HCT116 (cell line): Measurements from ENCODE around the gene RNF111. TPM values are rescaled to one million over a fixed set of nuclear protein-coding genes. Genes with fewer than 3 reads are reported as not detected.
"Not testable (repeated sequence)": the region's sequence is repeated elsewhere in the genome, so short reads cannot be mapped to it uniquely, and the experiment has no call there.

Source experiments
- ATAC-seq: fragments of 200-7000 bp; cut with Tn5 transposase; 2 replicates; pipeline ENCODE4 v1.9.1; 2020; ENCODE audit warnings: mild to moderate bottlenecking, moderate library complexity
- BruUV-seq: library from RNA; stranded (reverse); fragments of 400-500 nt; replicated peaks from 2 replicates; lab custom pipeline; 2021; lab: Mats Ljungman, UMichigan
- CTCF ChIA-PET: fragments of 300-600 bp; sonication (Branson Sonifier 250); formaldehyde crosslinking; loops from one replicate; lab custom pipeline; 2021; ENCODE audit warnings: antibody characterized with exemption; lab: Charles Lee
- POLR2A ChIA-PET: fragments of 300-600, 350-600 bp; sonication (Branson Sonifier 250); formaldehyde crosslinking; loops from one replicate; lab custom pipeline; 2021; ENCODE audit warnings: antibody characterized with exemption; lab: Charles Lee
- RAD21 ChIA-PET, 2 experiments: fragments of 300-600 bp; sonication (Branson Sonifier 250); formaldehyde crosslinking; loops; one replicate each; lab custom pipeline; 2023; ENCODE audit warnings: low total read pairs in 2 of 2; ENCODE audit not compliant: uncharacterized antibody in 2 of 2, unreplicated experiment in 2 of 2, low non-redundant PET in 1 of 2; lab: Charles Lee
- DNase-seq: peaks from one replicate; pipeline ENCODE4 v3.0.0-alpha.2; 2010; ENCODE audit warnings: low read depth, low spot score
- H2AFZ ChIP-seq: fragments of 200-600 bp; shearing (Covaris generic), sonication (generic); 2 replicates; pipeline ENCODE4 v1.6.1; 2017; ENCODE audit warnings: low read depth, mixed run types, mixed read lengths, antibody characterized with exemption, low read length; ENCODE audit not compliant: poor library complexity, severe bottlenecking
- H3K27ac ChIP-seq: 2 replicates; pipeline ENCODE4 v1.5.1; 2012; ENCODE audit warnings: low read depth, low read length
- H3K27me3 ChIP-seq: fragments of 200-600 bp; sonication (generic); 2 replicates; pipeline ENCODE4 v1.6.1; 2016; ENCODE audit warnings: mixed run types, low read length, mixed read lengths; ENCODE audit not compliant: insufficient read depth
- H3K36me3 ChIP-seq, 2 experiments: fragments of 200-500 bp in 1 of 2; fragments of 200-600 bp in 1 of 2; sonication (Bioruptor generic) in 1 of 2; sonication (generic) in 1 of 2; 2 replicates each; pipeline versions ENCODE4 v1.5.1 to v1.6.1; 2014 to 2016; ENCODE audit warnings: low read length in 2 of 2, inconsistent platforms in 1 of 2, mixed read lengths in 1 of 2, mixed run types in 1 of 2; ENCODE audit not compliant: insufficient read depth in 2 of 2, control insufficient read depth in 1 of 2
- H3K4me1 ChIP-seq, 2 experiments: fragments of 200-600 bp in 1 of 2; sonication (generic) in 1 of 2; 2 replicates each; pipeline versions ENCODE4 v1.5.1 to v1.6.1; 2012 to 2017; ENCODE audit warnings: low read length in 2 of 2, inconsistent platforms in 1 of 2, mild to moderate bottlenecking in 1 of 2, mixed read lengths in 1 of 2, mixed run types in 1 of 2, moderate library complexity in 1 of 2; ENCODE audit not compliant: insufficient read depth in 2 of 2, control insufficient read depth in 1 of 2
- H3K4me2 ChIP-seq: fragments of 200-600 bp; sonication (generic); 2 replicates; pipeline ENCODE4 v1.6.1; 2017; ENCODE audit warnings: mixed run types, low read length, mixed read lengths
- H3K4me3 ChIP-seq, 2 experiments: fragments of 200-600 bp in 1 of 2; sonication (generic) in 1 of 2; replicated peaks in 1 of 2; 2 replicates each; pipeline ENCODE4 v1.5.1; 2011 to 2016; ENCODE audit warnings: low read length in 2 of 2, control low read depth in 1 of 2, low read depth in 1 of 2, mild to moderate bottlenecking in 1 of 2, mixed read lengths in 1 of 2, mixed run types in 1 of 2
- H3K79me2 ChIP-seq: fragments of 200-600 bp; sonication (generic); 2 replicates; pipeline ENCODE4 v1.6.1; 2017; ENCODE audit warnings: mild to moderate bottlenecking, mixed run types, low read length, moderate library complexity, mixed read lengths; ENCODE audit not compliant: insufficient read depth
- H3K9ac ChIP-seq: fragments of 200-600 bp; sonication (generic); 2 replicates; pipeline ENCODE4 v1.6.1; 2016; ENCODE audit warnings: low read length, mixed read lengths
- H3K9me2 ChIP-seq: fragments of 200-600 bp; sonication (generic), shearing (Covaris generic); 2 replicates; pipeline ENCODE4 v1.6.1; 2017; ENCODE audit warnings: mixed run types, mild to moderate bottlenecking, moderate library complexity; ENCODE audit not compliant: insufficient read depth
- H3K9me3 ChIP-seq, 2 experiments: fragments of 200-500 bp in 1 of 2; fragments of 200-600 bp in 1 of 2; sonication (Bioruptor generic) in 1 of 2; sonication (generic) in 1 of 2; 2 replicates each; pipeline ENCODE4 v1.6.1; 2014 to 2017; ENCODE audit warnings: low read length in 2 of 2, mixed read lengths in 2 of 2, inconsistent platforms in 1 of 2, low read depth in 1 of 2, mild to moderate bottlenecking in 1 of 2, mixed run types in 1 of 2, moderate library complexity in 1 of 2; ENCODE audit not compliant: control insufficient read depth in 1 of 2, insufficient read depth in 1 of 2
- H4K20me1 ChIP-seq: fragments of 200-600 bp; sonication (generic), shearing (Covaris generic); 2 replicates; pipeline ENCODE4 v1.6.1; 2017; ENCODE audit warnings: mixed run types, mild to moderate bottlenecking, moderate library complexity; ENCODE audit not compliant: insufficient read depth
- EGR1 ChIP-seq: IDR thresholded peaks from 2 replicates; pipeline ENCODE4 v1.6.1; 2012; ENCODE audit warnings: low read depth
- ELF1 ChIP-seq: IDR thresholded peaks from 2 replicates; pipeline ENCODE4 v1.6.1; 2012; ENCODE audit warnings: low read depth, borderline replicate concordance
- EZH2 ChIP-seq: fragments of 200-600 bp; sonication (generic); IDR thresholded peaks from 2 replicates; pipeline ENCODE4 v1.6.1; 2017; ENCODE audit warnings: antibody characterized with exemption, mixed run types
- JUND ChIP-seq: IDR thresholded peaks from 2 replicates; pipeline ENCODE4 v1.6.1; 2012
- SP1 ChIP-seq: IDR thresholded peaks from 2 replicates; pipeline ENCODE4 v1.6.1; 2012; ENCODE audit warnings: low read depth
- ZNF274 ChIP-seq: fragments of 200-500 bp; sonication (Bioruptor generic); IDR thresholded peaks from 2 replicates; pipeline ENCODE4 v1.6.1; 2014; ENCODE audit warnings: mild to moderate bottlenecking, low read depth, low read length, inconsistent platforms
- intact Hi-C: fragments of 100-400 bp; cut with micrococcal nuclease; formaldehyde crosslinking; loops from 2 replicates; pipeline ENCODE4 v1.10.0; 2022
- total RNA-seq: library from RNA; stranded (reverse); gene quantifications from one replicate; pipeline ENCODE4 v1.2.1, GENCODE V29; 2021; ENCODE audit not compliant: unreplicated experiment
- TF ChIP-seq, protein P1 (sequence below), 3 experiments: fragments of 200-600 bp in 1 of 3; sonication (generic) in 1 of 3; IDR thresholded peaks in 2 of 3; conservative IDR thresholded peaks in 1 of 3; 2 replicates each; pipeline ENCODE4 v1.5.1; 2012 to 2017; ENCODE audit warnings: low read depth in 2 of 3, low read length in 2 of 3, antibody characterized with exemption in 1 of 3, borderline replicate concordance in 1 of 3, control low read depth in 1 of 3, mild to moderate bottlenecking in 1 of 3, mixed read lengths in 1 of 3, mixed run types in 1 of 3, moderate library complexity in 1 of 3; ENCODE audit not compliant: insufficient read depth in 1 of 3
- TF ChIP-seq, protein P2 (sequence below): IDR thresholded peaks from 2 replicates; pipeline ENCODE4 v1.6.1; 2012

RNF111 gene
- total RNA-seq, 1 experiment from 2014 or later = 31.5 TPM

DNA sequence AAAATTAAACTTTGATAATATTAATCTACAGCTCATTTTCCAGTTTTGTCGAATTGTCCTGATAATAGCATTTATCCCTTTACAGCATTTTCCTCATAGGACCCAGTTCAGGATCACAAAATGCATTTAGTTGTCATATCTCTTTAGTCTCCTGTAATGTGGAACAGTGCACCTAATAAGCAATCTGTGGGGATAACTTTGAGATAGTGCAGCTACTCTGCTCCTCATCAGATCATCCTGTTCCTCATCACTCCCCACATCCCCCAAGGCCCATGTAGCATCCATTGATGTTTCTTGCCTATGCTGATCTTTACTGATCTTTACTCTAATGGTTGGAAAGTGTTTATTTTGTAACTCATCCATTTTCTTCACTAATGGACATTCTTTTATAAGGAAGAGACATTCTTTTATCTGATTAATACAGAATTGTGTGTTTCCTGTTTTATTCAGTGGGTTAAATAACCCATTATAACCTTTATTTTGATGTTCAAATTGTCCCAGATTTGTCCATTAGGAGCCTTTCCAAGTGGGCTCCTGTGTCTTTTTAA, 7.5 kb downstream of the RNF111 start (continued):
- TF ChIP-seq, protein P1, sequence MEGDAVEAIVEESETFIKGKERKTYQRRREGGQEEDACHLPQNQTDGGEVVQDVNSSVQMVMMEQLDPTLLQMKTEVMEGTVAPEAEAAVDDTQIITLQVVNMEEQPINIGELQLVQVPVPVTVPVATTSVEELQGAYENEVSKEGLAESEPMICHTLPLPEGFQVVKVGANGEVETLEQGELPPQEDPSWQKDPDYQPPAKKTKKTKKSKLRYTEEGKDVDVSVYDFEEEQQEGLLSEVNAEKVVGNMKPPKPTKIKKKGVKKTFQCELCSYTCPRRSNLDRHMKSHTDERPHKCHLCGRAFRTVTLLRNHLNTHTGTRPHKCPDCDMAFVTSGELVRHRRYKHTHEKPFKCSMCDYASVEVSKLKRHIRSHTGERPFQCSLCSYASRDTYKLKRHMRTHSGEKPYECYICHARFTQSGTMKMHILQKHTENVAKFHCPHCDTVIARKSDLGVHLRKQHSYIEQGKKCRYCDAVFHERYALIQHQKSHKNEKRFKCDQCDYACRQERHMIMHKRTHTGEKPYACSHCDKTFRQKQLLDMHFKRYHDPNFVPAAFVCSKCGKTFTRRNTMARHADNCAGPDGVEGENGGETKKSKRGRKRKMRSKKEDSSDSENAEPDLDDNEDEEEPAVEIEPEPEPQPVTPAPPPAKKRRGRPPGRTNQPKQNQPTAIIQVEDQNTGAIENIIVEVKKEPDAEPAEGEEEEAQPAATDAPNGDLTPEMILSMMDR (IDR thresholded peaks at IDR 0.05 in 2 of 3, conservative IDR thresholded peaks at IDR 0.05 in 1 of 3; ENCODE audit: borderline replicate concordance in 1 of 3, insufficient read depth in 1 of 3, low read depth in 2 of 3, low read length in 2 of 3) = no peak
- TF ChIP-seq ZNF274 = no peak
- no peak for TF ChIP-seq EGR1
- TF ChIP-seq JUND = no peak
- no peak for TF ChIP-seq SP1
- TF ChIP-seq EZH2 = no peak
- TF ChIP-seq, protein P2, sequence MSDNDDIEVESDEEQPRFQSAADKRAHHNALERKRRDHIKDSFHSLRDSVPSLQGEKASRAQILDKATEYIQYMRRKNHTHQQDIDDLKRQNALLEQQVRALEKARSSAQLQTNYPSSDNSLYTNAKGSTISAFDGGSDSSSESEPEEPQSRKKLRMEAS = no peak
- TF ChIP-seq, all 23 proteins: peak for 0

DNA sequence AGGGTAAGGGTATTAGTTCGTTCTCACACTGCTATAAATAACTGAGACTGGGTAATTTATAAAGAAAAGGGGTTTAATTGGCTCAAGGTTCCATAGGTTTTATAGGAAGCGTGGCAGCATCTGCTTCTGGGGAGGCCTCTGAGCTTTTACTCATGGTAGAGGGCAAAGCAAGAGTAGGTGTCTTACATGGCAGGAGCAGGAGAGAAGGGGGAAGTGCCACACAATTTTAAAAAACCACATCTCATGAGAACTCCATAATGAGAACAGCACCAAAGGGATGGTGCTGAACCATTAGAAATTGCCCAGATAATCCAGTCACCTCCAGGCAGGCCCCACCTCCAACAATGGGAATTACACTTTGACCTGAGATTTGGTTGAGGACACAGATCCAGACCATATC, 12.2 kb downstream of the RNF111 start:
- ATAC-seq (no peak), DNase-seq (no peak)
- BruUV-seq = no TSS peak
- Histone ChIP-seq H3K9ac (no peak overlapping the region), H3K4me3 (no peak overlapping the region), H3K4me1 (no peaks in the 10 kb centered on the region), H4K20me1 (peaks cover 5% of the 10 kb centered on the region; the same call in 1 of the 2 replicates), H3K27me3 (no peaks in the 10 kb centered on the region), H3K36me3 (peaks cover 0 to 4% of the 10 kb centered on the region in 2 experiments; a peak in 1 of 4 replicates), H3K4me2 (no peak overlapping the region), H3K9me3 (no peaks in the 10 kb centered on the region), H2AFZ (no peak overlapping the region), H3K9me2 (no peaks in the 10 kb centered on the region), H3K27ac (no peak overlapping the region), H3K79me2 (peaks cover 87% of the 10 kb centered on the region)
- no peak for TF ChIP-seq ELF1
- ChIA-PET RAD21 (no interaction called here), CTCF (no interaction called here), POLR2A (no interaction called here)
- intact Hi-C loops = no loop called here

DNA sequence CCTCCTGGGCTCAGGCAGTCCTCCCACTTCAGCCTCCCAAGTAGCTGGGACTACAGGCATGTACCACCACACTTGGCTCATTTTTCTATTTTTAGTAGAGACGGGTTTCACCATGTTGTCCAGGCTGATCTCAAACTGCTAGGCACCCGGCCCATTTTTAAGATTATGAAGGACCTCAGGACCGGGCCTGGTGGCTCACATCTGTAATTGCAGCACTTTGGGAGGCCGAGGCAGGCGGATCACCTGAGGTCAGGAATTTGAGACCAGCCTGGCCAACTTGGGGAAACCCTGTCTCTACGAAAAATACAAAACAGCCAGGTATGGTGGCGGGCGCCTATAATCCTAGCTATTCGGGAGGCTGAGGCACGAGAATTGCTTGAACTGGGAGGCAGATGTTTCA, 12.8 kb downstream of the RNF111 start:
- intact Hi-C loops, CTCF ChIA-PET, H3K36me3 ChIP-seq, H3K9me3 ChIP-seq, DNase-seq, ATAC-seq, RAD21 ChIA-PET, H4K20me1 ChIP-seq, BruUV-seq, H2AFZ ChIP-seq, H3K27me3 ChIP-seq, H3K4me2 ChIP-seq, H3K4me3 ChIP-seq, H3K4me1 ChIP-seq, H3K9me2 ChIP-seq, POLR2A ChIA-PET, H3K9ac ChIP-seq, H3K27ac ChIP-seq: not testable (repeated sequence)
- peaks cover 87% of the 10 kb centered on the region for H3K79me2 ChIP-seq
